Immature natural killer cell (primary cell): ENCODE measurements around the gene HNRNPLL. TPM values are rescaled to one million over a fixed set of nuclear protein-coding genes. Genes with fewer than 3 reads are reported as not detected.
A peak's percentile ranks its signal among the peaks of the same experiment; 100 is the strongest.
"Not testable (repeated sequence)": the region's sequence is repeated elsewhere in the genome, so short reads cannot be mapped to it uniquely, and the experiment has no call there.

Source experiments
- DNase-seq, 3 donors: peaks; one replicate each; pipeline ENCODE4 v3.0.0; 2022; ENCODE audit warnings: mixed read lengths in 1 of 3
- H3K27ac Mint-ChIP-seq, 6 donors: one replicate each; pipeline ENCODE4 v1.8.0; 2020; ENCODE audit warnings: mixed read lengths in 6 of 6, mild to moderate bottlenecking in 5 of 6, inconsistent platforms in 4 of 6, moderate library complexity in 3 of 6
- H3K27me3 Mint-ChIP-seq, 3 donors: one replicate each; pipeline ENCODE4 v1.8.0; 2020 to 2021; ENCODE audit warnings: low read depth in 3 of 3, mild to moderate bottlenecking in 3 of 3, mixed read lengths in 3 of 3, moderate library complexity in 3 of 3, inconsistent platforms in 1 of 3
- H3K36me3 Mint-ChIP-seq, 3 donors: one replicate each; pipeline ENCODE4 v1.8.0; 2020; ENCODE audit warnings: mixed read lengths in 3 of 3, inconsistent platforms in 2 of 3, mild to moderate bottlenecking in 2 of 3
- H3K4me1 Mint-ChIP-seq, 2 donors: one replicate each; pipeline ENCODE4 v1.8.0; 2020; ENCODE audit warnings: inconsistent platforms in 2 of 2, mild to moderate bottlenecking in 2 of 2, mixed read lengths in 2 of 2, moderate library complexity in 1 of 2
- H3K4me3 Mint-ChIP-seq, 5 donors: one replicate each; pipeline ENCODE4 v1.8.0; 2020; ENCODE audit warnings: mild to moderate bottlenecking in 5 of 5, mixed read lengths in 5 of 5, inconsistent platforms in 3 of 5, moderate library complexity in 3 of 5
- H3K9me3 Mint-ChIP-seq, 6 donors: one replicate each; pipeline ENCODE4 v1.8.0; 2020; ENCODE audit warnings: mild to moderate bottlenecking in 6 of 6, mixed read lengths in 6 of 6, inconsistent platforms in 4 of 6, moderate library complexity in 3 of 6
- polyA plus RNA-seq, 3 donors: library from polyadenylated mRNA; unstranded; fragments of 300-500 nt; fragmentation: Illumina TruSeq; gene quantifications; one replicate each; pipeline ENCODE4 v1.2.3, GENCODE V29; 2021

Gene HNRNPLL
- polyA plus RNA-seq, 3 donors from 2014 or later = 7.4 to 13.9 (median 11.5) TPM

DNA sequence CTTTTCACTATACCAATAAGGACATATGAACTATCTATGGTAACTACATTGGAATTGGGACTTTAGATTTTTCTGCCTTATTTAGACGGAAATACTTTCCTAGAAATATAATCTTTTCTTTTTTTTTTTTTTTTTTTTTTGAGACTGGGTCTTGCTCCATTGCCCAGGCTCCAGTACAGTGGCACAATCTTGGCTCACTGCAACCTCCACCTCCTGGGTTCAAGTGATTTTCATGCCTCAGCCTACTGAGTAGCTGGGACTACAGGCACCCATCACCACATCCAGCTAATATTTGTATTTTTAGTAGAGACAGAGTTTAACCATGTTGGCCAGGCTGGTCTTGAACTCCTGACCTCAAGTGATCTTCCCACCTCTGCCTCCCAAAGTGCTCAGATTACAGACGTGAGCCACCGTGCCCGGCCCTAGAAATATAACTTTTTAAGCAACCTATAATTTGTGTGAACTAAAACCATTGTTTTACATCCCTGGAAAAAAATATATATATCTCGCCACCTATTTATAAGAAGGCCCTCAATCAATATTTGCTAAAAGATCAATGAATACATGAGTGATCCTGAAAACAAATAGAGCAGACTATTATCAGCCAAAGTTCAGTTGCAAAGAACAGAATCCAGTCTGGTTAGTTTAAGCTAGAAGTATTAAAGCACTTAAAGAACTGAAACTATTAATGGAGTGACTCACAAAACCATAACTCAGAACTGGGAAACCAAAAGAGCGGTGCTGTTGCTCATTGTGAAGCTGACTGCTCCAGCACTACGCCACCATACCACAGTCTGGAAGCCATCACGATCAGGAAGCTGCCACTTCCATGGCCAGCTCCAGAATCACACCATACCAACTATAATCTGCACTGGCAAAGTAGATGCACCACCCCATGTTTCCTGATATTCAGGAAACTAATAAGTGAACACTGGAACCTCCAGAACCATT is 8.4 kb upstream of the HNRNPLL start:
- no peak for DNase-seq
- peaks cover 2 to 16% (median 9%) of the 10 kb centered on the region in 3 donors for H3K27me3 Mint-ChIP-seq
- H3K4me1 Mint-ChIP-seq = no peaks in the 10 kb centered on the region
- no peaks in the 10 kb centered on the region for H3K9me3 Mint-ChIP-seq
- no peaks in the 10 kb centered on the region for H3K36me3 Mint-ChIP-seq
- H3K4me3 Mint-ChIP-seq = peak overlapping the region in 1 of 5 donors; percentile 46
- H3K27ac Mint-ChIP-seq = no peak overlapping the region

DNA sequence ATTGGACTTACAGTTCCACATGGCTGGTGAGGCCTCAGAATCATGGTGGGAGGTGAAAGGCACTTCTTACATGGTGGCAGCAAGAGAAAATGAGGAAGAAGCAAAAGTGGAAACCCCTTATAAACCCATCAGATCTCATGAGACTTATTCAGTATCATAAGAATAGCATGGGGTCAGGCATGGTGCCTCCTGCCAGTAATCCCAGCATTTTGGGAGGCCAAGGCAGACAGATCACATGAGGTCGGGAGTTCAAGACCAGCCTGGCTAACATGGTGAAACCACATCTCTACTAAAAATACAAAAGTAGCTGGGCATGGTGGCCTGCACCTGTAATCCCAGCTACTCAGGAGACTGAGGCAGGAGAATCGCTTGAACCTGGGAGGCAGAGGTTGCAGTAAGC is 6.5 kb upstream of the HNRNPLL start:
- not testable (repeated sequence) for H3K4me1 Mint-ChIP-seq, DNase-seq, H3K36me3 Mint-ChIP-seq, H3K27ac Mint-ChIP-seq, H3K9me3 Mint-ChIP-seq, H3K4me3 Mint-ChIP-seq
- peaks cover 2 to 19% (median 4%) of the 10 kb centered on the region in 3 donors for H3K27me3 Mint-ChIP-seq

DNA sequence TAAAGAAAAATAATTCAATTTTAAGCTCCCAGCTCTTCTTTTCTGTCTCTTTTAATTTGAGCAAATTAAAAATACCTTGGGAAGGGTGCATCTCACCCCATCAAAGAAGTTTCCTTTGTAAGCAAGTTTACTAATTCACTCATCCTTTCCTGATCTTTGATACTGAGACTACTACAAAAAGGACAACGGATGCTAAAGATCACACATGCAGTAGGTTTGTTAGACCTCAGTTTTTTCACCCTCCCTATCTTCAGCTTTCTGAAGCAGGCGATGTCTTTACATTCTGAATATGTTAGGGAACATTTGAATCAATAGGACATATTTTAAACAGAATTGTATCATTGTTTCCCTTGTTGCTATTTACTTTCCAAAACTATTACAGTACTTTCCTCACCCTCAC is 6.0 kb upstream of the HNRNPLL start:
- Mint-ChIP-seq H3K9me3 (no peaks in the 10 kb centered on the region), H3K36me3 (no peaks in the 10 kb centered on the region), H3K4me1 (peaks cover 5 to 9% of the 10 kb centered on the region in 2 donors), H3K27ac (no peak overlapping the region), H3K4me3 (no peak overlapping the region), H3K27me3 (peaks cover 2 to 19% (median 2%) of the 10 kb centered on the region in 3 donors)
- no peak for DNase-seq

DNA sequence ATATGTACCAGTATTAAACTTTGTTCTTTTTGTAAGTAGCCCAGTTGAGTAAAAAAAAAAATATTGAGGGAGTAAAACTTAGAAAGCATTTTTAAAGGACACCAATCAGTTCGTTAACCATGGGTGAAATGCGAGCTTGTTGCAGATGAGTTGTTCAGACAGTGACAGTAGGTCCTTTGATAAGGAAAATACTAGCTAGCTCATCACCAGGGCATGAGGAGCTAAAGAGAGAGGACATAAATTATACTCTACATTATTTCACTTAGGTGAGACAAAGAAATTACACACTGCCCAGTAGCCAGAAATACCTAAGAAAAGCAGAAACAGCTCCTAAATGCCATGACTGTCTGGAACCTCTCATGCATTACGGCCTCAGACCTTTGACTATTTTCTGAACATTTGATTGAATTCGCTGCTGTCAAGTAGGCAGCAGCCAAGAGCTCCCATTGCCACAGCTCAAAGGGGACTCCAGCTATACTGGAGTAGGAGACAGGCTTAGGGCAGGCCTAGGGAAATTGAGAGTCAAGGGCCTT is 2.6 kb upstream of the HNRNPLL start:
- Mint-ChIP-seq H3K36me3 (no peaks in the 10 kb centered on the region), H3K4me1 (peaks cover 15 to 31% of the 10 kb centered on the region in 2 donors), H3K4me3 (no peak overlapping the region), H3K27me3 (peaks cover 1 to 21% (median 11%) of the 10 kb centered on the region in 3 donors), H3K27ac (no peak overlapping the region), H3K9me3 (no peaks in the 10 kb centered on the region)
- DNase-seq = no peak

DNA sequence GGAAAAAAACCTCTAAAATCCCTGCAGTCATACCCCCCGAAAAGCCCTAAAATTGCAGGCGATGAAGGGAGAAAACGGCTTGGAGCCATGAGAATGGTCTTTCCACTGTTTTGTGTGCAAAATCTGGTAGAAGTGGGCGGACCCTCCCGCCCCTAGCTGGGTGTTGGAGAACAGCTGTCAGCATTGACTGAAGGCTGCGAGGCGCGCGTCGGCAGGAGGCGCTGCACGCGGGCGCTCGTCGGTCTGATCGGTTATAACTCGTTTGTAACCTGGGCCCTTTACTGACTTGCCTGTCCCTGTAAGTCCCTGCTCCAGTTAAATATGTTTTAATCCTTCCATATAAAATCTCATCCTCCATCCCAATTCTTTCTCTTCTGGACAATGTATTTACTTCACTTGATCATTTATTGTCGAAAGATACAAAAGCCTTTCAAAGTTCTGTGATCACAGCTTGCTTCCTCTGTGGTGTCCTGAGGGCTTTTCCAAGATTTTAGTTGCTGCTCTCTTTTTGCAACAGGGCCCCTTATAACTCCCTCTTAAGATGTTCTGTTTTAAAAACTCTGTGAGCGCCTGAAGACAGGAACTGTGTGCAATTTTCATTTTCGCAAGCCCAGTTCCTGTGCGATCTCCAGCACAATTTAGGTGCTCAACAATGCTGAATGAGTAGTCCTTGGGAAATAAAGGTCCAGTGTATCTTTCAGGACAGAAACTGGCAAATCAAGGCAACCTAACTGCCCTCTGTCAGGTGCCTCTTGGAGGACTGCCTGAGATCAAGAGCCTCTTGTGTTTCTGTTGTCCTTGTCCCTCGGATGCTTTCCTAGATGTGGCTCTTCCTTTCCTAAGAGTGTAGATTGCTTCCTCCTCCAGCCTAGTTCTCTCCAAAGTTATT is 918 bp upstream of the HNRNPLL start:
- Mint-ChIP-seq H3K4me3 (peak overlapping the region; percentile 88 to 92 (median 91)), H3K9me3 (no peaks in the 10 kb centered on the region), H3K27me3 (peaks cover 1 to 20% (median 11%) of the 10 kb centered on the region in 3 donors), H3K27ac (peak overlapping the region; percentile 64 to 86 (median 81)), H3K36me3 (no peaks in the 10 kb centered on the region), H3K4me1 (peaks cover 17 to 42% of the 10 kb centered on the region in 2 donors)
- DNase-seq = peak; percentile 68 to 77 (median 75)

DNA sequence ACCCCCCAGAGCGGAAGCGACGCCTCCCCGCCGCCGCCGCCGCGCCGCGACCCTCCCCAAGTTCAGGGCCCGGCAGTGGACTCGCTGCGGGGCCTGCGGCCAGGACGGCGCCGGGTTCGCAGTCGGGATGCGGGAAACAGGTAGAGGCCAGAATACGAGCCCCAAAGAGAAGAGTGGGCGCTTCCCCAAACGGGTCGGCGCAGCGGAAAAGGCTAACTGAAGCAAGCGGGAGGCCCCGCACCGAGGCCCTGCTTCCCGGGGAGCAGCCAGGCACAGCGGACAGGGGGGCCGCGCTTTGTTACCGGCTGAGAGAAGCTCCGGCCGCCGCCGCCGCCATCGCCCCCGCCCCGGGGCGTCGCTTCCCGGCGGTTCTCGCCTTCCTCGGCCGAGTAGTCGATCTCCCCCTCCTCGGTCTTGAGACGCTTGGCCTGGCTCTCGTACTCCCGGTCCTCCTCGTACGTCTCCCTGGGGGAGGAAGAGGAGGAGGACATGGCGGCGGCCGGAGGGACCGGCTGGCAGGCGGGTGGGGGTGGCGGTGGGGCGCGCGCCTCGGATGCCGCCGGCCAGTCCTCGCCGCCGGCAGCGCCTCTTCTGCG is 494 bp downstream of the HNRNPLL start:
- H3K4me3 Mint-ChIP-seq = peak overlapping the region; percentile 77 to 92 (median 91)
- H3K27ac Mint-ChIP-seq = peak overlapping the region in 5 of 6 donors; percentile 28 to 83 (median 73)
- peak; percentile 35 to 38 (median 38) for DNase-seq
- H3K27me3 Mint-ChIP-seq = peaks cover 3 to 18% (median 9%) of the 10 kb centered on the region in 3 donors
- H3K9me3 Mint-ChIP-seq = no peaks in the 10 kb centered on the region
- peaks cover 17 to 42% of the 10 kb centered on the region in 2 donors for H3K4me1 Mint-ChIP-seq
- no peaks in the 10 kb centered on the region for H3K36me3 Mint-ChIP-seq

DNA sequence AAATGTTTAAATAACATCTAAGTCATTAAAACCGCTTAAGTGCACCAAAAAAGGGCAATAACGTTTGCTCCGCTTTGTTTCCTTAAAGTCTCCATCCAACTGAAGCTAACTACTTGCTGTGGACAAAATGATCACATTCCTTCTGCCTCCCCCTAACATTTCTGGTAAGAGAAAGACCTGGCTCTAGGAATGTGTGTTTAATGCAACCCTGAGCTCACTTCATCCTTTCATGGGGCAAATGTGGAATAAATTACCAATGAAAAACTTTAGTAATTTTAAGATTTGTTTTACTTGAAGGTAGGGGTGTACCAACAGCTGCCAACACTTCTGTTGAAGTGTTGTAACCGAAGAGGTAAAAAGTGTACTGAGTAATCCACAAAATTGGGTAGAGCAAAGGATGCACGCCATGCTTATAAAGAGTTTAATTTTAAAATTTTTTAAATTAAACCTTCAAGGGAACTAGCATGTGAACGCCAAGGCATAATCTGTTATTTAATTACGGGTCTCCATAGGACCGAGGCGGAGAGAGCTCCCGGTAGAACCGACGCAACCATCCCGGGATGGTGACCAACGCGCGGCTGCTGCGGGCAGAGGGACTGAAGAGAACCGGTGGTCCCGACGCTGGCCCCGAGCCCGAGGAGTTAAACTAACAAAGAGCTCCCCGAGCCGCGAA is 1.1 kb downstream of the HNRNPLL start:
- peak overlapping the region; percentile 77 to 92 (median 91) for H3K4me3 Mint-ChIP-seq
- no peak for DNase-seq
- peak overlapping the region; percentile 28 to 83 (median 73) for H3K27ac Mint-ChIP-seq
- peaks cover 17 to 42% of the 10 kb centered on the region in 2 donors for H3K4me1 Mint-ChIP-seq
- peaks cover 3 to 17% (median 9%) of the 10 kb centered on the region in 3 donors for H3K27me3 Mint-ChIP-seq
- H3K9me3 Mint-ChIP-seq = no peaks in the 10 kb centered on the region
- H3K36me3 Mint-ChIP-seq = no peaks in the 10 kb centered on the region

DNA sequence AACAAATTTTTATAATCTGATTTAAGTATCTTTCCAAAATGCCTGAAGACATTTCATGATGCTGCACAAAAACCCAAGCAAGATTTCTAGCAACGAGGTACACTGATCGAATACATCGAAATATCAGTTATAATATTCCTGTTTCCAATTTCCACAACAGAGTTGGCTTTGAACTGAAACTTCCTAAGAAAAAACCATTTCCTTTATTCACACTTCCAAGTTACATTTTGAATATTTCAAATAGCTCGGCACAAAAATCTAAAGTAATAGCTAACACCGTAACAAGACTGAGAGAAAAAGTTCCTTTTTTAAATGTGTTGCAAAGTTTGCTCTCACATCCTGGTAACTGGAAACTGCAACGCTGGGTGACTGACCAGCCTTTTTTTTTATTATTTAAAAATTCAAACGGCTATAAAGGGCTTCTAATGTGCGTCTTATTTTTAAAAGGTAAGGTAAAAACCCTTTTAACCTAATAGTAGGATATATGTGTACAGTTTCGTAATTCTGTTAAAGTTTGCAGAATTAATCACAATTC is 1.7 kb downstream of the HNRNPLL start:
- peaks cover 3 to 14% (median 9%) of the 10 kb centered on the region in 3 donors for H3K27me3 Mint-ChIP-seq
- H3K4me3 Mint-ChIP-seq = peak overlapping the region; percentile 77 to 92 (median 91)
- DNase-seq = no peak
- H3K4me1 Mint-ChIP-seq = peaks cover 17 to 42% of the 10 kb centered on the region in 2 donors
- H3K36me3 Mint-ChIP-seq = no peaks in the 10 kb centered on the region
- H3K9me3 Mint-ChIP-seq = no peaks in the 10 kb centered on the region
- peak overlapping the region in 3 of 6 donors; percentile 41 to 65 (median 43) for H3K27ac Mint-ChIP-seq

DNA sequence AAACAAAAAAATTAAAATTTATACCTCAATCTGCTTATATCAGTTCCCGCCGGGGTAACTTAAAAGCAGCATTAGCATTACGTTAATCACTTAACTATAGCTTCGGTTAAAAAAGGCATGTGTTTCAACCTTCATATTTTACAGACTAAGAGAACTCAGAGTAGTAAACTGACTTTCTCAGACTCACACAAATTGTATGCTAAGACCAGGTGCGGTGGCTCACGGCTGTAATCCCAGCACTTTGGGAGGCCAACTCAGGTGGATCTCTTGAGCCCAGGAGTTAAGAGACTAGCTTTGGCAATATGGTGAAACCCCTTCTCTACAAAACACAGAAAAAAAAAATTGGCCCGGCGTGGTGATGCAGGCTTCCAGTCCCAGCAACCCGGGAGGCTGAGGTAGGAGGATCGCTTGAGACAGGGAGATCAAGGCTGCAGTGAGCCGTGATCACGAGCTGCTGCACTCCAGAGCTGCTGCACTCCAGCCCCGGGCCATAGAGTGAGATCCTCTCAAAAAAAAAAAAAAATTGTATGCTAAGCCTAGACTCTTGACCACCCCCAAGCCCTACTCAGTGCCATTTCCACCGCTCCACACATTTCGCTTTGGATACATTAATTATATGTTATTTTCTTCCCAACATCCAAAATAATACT is 2.4 kb downstream of the HNRNPLL start:
- DNase-seq = no peak
- Mint-ChIP-seq H3K27me3 (peaks cover 3 to 14% (median 9%) of the 10 kb centered on the region in 3 donors), H3K36me3 (no peaks in the 10 kb centered on the region), H3K4me1 (peaks cover 17 to 42% of the 10 kb centered on the region in 2 donors), H3K4me3 (peak overlapping the region; percentile 39 to 92 (median 66)), H3K9me3 (no peaks in the 10 kb centered on the region), H3K27ac (peak overlapping the region in 2 of 6 donors; percentile 8 to 44)

DNA sequence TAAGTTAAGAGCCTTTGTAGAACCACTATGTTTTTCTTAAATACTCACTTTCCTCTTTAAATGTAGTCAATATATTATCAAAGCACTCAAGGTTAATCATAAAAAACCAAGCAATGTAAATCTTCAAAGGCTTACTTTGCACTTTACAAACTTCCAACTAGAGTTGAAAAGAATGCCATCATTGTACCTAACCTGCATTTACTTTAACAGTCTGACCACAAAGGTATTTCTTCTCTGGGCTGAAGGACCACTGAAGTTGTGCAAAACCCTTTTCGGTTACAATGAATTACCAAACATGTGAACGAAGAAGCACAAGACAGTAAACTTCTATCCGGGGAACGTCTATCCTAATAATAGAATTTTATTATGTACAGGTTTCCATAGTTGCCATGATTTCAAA is 3.0 kb downstream of the HNRNPLL start:
- Mint-ChIP-seq H3K4me1 (peaks cover 17 to 42% of the 10 kb centered on the region in 2 donors), H3K36me3 (no peaks in the 10 kb centered on the region), H3K9me3 (no peaks in the 10 kb centered on the region), H3K27me3 (peaks cover 3 to 14% (median 9%) of the 10 kb centered on the region in 3 donors), H3K4me3 (no peak overlapping the region), H3K27ac (no peak overlapping the region)
- no peak for DNase-seq

DNA sequence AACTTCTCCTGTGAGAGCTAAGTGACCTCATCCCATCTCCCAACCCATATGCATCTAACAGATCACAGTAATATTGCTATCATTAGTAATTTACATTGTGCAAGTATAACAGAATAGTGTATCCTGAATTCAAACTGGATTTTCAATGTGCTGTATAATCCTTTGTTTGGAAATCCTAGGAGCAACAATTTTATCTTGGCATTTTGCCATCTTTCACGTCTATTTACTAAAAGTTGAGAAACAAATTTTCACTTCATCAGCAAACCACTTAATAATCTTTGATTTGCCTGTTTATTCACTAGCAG is 3.8 kb downstream of the HNRNPLL start:
- Mint-ChIP-seq H3K27ac (peak overlapping the region in 1 of 6 donors; percentile 41), H3K4me3 (no peak overlapping the region), H3K9me3 (no peaks in the 10 kb centered on the region), H3K27me3 (peaks cover 3 to 11% (median 9%) of the 10 kb centered on the region in 3 donors), H3K36me3 (no peaks in the 10 kb centered on the region), H3K4me1 (peaks cover 14 to 34% of the 10 kb centered on the region in 2 donors)
- no peak for DNase-seq
